Esophagus mucosa (tissue), 1 donor: Measurements from ENCODE around the gene FAM117A. TPM values are rescaled to one million over a fixed set of nuclear protein-coding genes. Genes with fewer than 3 reads are reported as not detected.

ENCODE experiments used
- ATAC-seq: fragments of 200-7000 bp; cut with Tn5 transposase; one replicate; pipeline ENCODE4 v1.9.1; 2020
- total RNA-seq: library from RNA; stranded (reverse); gene quantifications from one replicate; pipeline ENCODE4 v1.2.4, GENCODE V29; 2023
- donor health status: DM: yes; HTN: yes; CAD: no.

The FAM117A gene
- total RNA-seq, 1 donor from 2014 or later, result 3.9 TPM

- ATAC-seq, result no peak
Observed at GRCh38 chr17:49762151-49762941, 1.6 kb downstream of the FAM117A start.

GRCh38 chr17:49760932-49761558 is 2.9 kb downstream of the FAM117A start:
- no peak for ATAC-seq

- ATAC-seq, result no peak
Observed at GRCh38 chr17:49760296-49760695, 3.6 kb downstream of the FAM117A start.

GRCh38 chr17:49759203-49759602 is 4.7 kb downstream of the FAM117A start:
- ATAC-seq, result no peak

- ATAC-seq, result peak; percentile 64
Observed at GRCh38 chr17:49758464-49759010, 5.4 kb downstream of the FAM117A start.

- no peak for ATAC-seq
Observed at GRCh38 chr17:49757151-49757777, 6.7 kb downstream of the FAM117A start.

- ATAC-seq, result no peak
Observed at GRCh38 chr17:49756323-49757150, 7.4 kb downstream of the FAM117A start.

GRCh38 chr17:49755663-49756283 is 8.2 kb downstream of the FAM117A start:
- ATAC-seq, result no peak

GRCh38 chr17:49753959-49754391 is 10.0 kb downstream of the FAM117A start:
- ATAC-seq, result no peak

GRCh38 chr17:49752508-49752907 is 11.4 kb downstream of the FAM117A start:
- no peak for ATAC-seq

- no peak for ATAC-seq
Observed at GRCh38 chr17:49749730-49750129, 14.2 kb downstream of the FAM117A start.

GRCh38 chr17:49748791-49749190 is 15.1 kb downstream of the FAM117A start:
- peak; percentile 42 for ATAC-seq

- no peak for ATAC-seq
Observed at GRCh38 chr17:49748223-49748622, 15.7 kb downstream of the FAM117A start.

- ATAC-seq, result no peak
Observed at GRCh38 chr17:49747632-49748031, 16.3 kb downstream of the FAM117A start.

GRCh38 chr17:49746791-49747490 is 17.0 kb downstream of the FAM117A start:
- ATAC-seq, result peak; percentile 39

GRCh38 chr17:49745175-49746139 is 18.5 kb downstream of the FAM117A start:
- no peak for ATAC-seq

GRCh38 chr17:49742166-49742638 is 21.7 kb downstream of the FAM117A start:
- ATAC-seq, result no peak

GRCh38 chr17:49741692-49742076 is 22.2 kb downstream of the FAM117A start:
- ATAC-seq, result no peak

- peak; percentile 48 for ATAC-seq
Observed at GRCh38 chr17:49741009-49741691, 22.8 kb downstream of the FAM117A start.
